Neural progenitor cell (in vitro differentiated cells): ENCODE measurements around the gene CYSTM1. TPM values are rescaled to one million over a fixed set of nuclear protein-coding genes. Genes with fewer than 3 reads are reported as not detected.

Experiments used
- DNase-seq: peaks from one replicate; pipeline ENCODE4 v3.0.0-alpha.2; 2016; ENCODE audit warnings: low spot score
- H2AFZ ChIP-seq: fragments of 200-600 bp; sonication (generic); replicated peaks from 2 replicates; pipeline ENCODE4 v1.6.1; 2016; ENCODE audit warnings: antibody characterized with exemption
- H3F3A ChIP-seq: fragments of 200-600 bp; sonication (generic); 2 replicates; pipeline ENCODE4 v1.6.1; 2016; ENCODE audit warnings: antibody characterized with exemption, low read depth
- H3K27ac ChIP-seq: fragments of 200-600 bp; sonication (generic); 2 replicates; pipeline ENCODE4 v1.5.1; 2016; ENCODE audit warnings: mild to moderate bottlenecking
- H3K27me3 ChIP-seq: fragments of 200-600 bp; sonication (generic); 2 replicates; pipeline ENCODE4 v1.6.1; 2016; ENCODE audit warnings: mild to moderate bottlenecking, moderate library complexity
- H3K36me3 ChIP-seq: fragments of 200-600 bp; sonication (generic); 2 replicates; pipeline ENCODE4 v1.5.1; 2016
- H3K4me1 ChIP-seq: fragments of 200-600 bp; sonication (generic); 2 replicates; pipeline ENCODE4 v1.6.1; 2016; ENCODE audit warnings: mixed run types
- H3K4me2 ChIP-seq: fragments of 200-600 bp; sonication (generic); 2 replicates; pipeline ENCODE4 v1.6.1; 2016
- H3K4me3 ChIP-seq: fragments of 200-600 bp; sonication (generic); 2 replicates; pipeline ENCODE4 v1.5.1; 2016
- H3K79me2 ChIP-seq: fragments of 200-600 bp; sonication (generic); 2 replicates; pipeline ENCODE4 v1.6.1; 2016; ENCODE audit warnings: low read depth
- H3K9ac ChIP-seq: fragments of 200-600 bp; sonication (generic); 2 replicates; pipeline ENCODE4 v1.6.1; 2016
- H3K9me3 ChIP-seq: fragments of 200-600 bp; sonication (generic); 2 replicates; pipeline ENCODE4 v1.5.1; 2016; ENCODE audit warnings: low read depth
- H4K20me1 ChIP-seq: fragments of 200-600 bp; sonication (generic); 2 replicates; pipeline ENCODE4 v1.6.1; 2016; ENCODE audit warnings: low read depth
- H3K27ac Mint-ChIP-seq: 3 replicates; pipeline ENCODE4 v1.8.0; 2021; ENCODE audit warnings: mixed read lengths
- H3K27me3 Mint-ChIP-seq: 2 replicates; pipeline ENCODE4 v1.8.0; 2022; ENCODE audit warnings: low read depth, mild to moderate bottlenecking, inconsistent platforms, moderate library complexity, mixed read lengths; ENCODE audit not compliant: insufficient read depth
- H3K36me3 Mint-ChIP-seq: 3 replicates; pipeline ENCODE4 v1.8.0; 2021; ENCODE audit warnings: mixed read lengths
- H3K4me1 Mint-ChIP-seq: 3 replicates; pipeline ENCODE4 v1.8.0; 2021; ENCODE audit warnings: mixed read lengths
- H3K4me3 Mint-ChIP-seq: 3 replicates; pipeline ENCODE4 v1.8.0; 2021; ENCODE audit warnings: mild to moderate bottlenecking, moderate library complexity, mixed read lengths
- H3K9me3 Mint-ChIP-seq: 3 replicates; pipeline ENCODE4 v1.8.0; 2020; ENCODE audit warnings: mixed read lengths
- EZH2 ChIP-seq: fragments of 200-600 bp; sonication (generic); IDR thresholded peaks from 2 replicates; pipeline ENCODE4 v1.6.1; 2017; ENCODE audit warnings: antibody characterized with exemption, mild to moderate bottlenecking, moderate library complexity
- EZH2phosphoT487 ChIP-seq: fragments of 200-600 bp; sonication (generic); IDR thresholded peaks from 2 replicates; pipeline ENCODE4 v1.6.1; 2017; ENCODE audit warnings: antibody characterized with exemption
- total RNA-seq: library from RNA; depleted of rRNA; stranded (reverse); fragments of >200 nt; gene quantifications from 2 replicates; pipeline ENCODE4 v1.2.3, GENCODE V29; 2015; ENCODE audit warnings: low replicate concordance
- TF ChIP-seq, protein P1 (sequence below): fragments of 200-600 bp; sonication (generic); IDR thresholded peaks from 2 replicates; pipeline ENCODE4 v1.5.1; 2017; ENCODE audit warnings: antibody characterized with exemption, mild to moderate bottlenecking

The CYSTM1 gene
- total RNA-seq, 1 donor from 2014 or later, result 8.9 TPM

DNA sequence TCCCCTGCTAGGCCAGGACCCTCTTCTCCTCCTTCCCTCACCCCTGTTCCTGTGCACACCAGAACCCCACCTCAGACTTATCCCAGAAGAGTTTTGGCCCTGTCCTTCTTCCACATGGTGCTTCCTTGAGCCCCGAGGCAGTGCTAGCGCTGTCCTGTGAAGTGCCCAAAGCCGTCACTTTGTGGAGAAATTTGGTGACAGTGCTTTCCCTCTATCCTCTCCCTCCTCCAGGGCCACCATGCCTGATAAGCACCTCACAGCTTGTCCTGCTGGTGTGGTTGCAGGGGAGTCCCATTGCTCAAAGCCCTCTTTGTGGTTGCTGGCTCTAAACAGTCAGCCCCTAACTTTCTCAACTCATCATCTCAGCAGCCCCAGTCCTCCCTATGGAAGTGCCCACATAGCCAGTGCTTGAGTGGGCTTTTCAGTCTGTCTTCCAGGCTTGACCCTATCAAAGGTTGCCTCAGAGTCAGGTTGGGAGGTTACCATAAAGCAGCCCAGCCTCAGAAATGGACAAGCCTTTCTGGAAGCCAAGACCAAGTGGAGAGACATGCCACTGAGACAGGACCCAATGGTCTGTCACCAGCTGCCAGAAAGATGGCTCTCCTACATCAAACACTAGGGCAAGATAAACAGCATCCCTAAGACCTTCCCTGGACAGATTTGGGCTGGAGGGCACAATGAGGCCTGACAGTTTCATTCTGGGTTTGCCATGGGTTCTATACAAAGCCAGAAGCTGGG is 31.3 kb upstream of the CYSTM1 start:
- H3K9ac ChIP-seq, result no peak overlapping the region
- H3K27ac ChIP-seq, result no peak overlapping the region
- DNase-seq, result no peak
- Mint-ChIP-seq H3K27me3 (peaks cover 54% of the 10 kb centered on the region), H3K4me1 (peaks cover 12% of the 10 kb centered on the region), H3K27ac (no peak overlapping the region), H3K9me3 (no peaks in the 10 kb centered on the region), H3K4me3 (peak overlapping the region; percentile 8), H3K36me3 (no peaks in the 10 kb centered on the region)
- no peaks in the 10 kb centered on the region for H3K36me3 ChIP-seq
- no peak overlapping the region for H3K4me2 ChIP-seq
- no peaks in the 10 kb centered on the region for H3K9me3 ChIP-seq
- peaks cover 6% of the 10 kb centered on the region for H3K4me1 ChIP-seq
- no peak overlapping the region for H2AFZ ChIP-seq
- no peak overlapping the region for H3K4me3 ChIP-seq
- no peaks in the 10 kb centered on the region for H3F3A ChIP-seq
- H4K20me1 ChIP-seq, result peaks cover 42% of the 10 kb centered on the region
- H3K27me3 ChIP-seq, result peaks cover 49% of the 10 kb centered on the region
- H3K79me2 ChIP-seq, result no peaks in the 10 kb centered on the region
- TF ChIP-seq, protein P1, sequence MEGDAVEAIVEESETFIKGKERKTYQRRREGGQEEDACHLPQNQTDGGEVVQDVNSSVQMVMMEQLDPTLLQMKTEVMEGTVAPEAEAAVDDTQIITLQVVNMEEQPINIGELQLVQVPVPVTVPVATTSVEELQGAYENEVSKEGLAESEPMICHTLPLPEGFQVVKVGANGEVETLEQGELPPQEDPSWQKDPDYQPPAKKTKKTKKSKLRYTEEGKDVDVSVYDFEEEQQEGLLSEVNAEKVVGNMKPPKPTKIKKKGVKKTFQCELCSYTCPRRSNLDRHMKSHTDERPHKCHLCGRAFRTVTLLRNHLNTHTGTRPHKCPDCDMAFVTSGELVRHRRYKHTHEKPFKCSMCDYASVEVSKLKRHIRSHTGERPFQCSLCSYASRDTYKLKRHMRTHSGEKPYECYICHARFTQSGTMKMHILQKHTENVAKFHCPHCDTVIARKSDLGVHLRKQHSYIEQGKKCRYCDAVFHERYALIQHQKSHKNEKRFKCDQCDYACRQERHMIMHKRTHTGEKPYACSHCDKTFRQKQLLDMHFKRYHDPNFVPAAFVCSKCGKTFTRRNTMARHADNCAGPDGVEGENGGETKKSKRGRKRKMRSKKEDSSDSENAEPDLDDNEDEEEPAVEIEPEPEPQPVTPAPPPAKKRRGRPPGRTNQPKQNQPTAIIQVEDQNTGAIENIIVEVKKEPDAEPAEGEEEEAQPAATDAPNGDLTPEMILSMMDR, result no peak
- TF ChIP-seq EZH2, result no peak
- no peak for TF ChIP-seq EZH2phosphoT487

DNA sequence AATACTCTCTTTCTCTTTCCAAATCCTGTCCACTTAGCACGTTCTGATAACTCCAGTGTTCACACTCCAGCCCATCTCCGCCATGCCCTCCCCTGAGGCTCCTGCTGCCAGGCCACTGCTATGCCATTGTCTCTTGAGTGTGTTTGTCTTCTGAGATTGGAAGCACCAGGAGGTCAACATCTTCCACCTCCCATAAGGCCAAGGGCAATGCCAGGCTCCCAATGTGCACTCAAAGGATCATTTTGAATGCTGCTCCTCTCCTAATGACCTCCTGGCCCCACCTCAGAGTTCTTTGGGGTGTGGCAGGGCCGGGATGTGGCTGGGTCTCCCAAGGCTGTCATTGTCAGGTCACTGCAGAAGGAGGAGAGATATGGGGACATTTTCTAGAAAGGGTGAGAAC is 29.7 kb upstream of the CYSTM1 start:
- Histone ChIP-seq H3K4me2 (no peak overlapping the region), H3K27ac (no peak overlapping the region), H3K9ac (no peak overlapping the region), H3K36me3 (no peaks in the 10 kb centered on the region), H3F3A (no peaks in the 10 kb centered on the region), H2AFZ (no peak overlapping the region), H3K9me3 (no peaks in the 10 kb centered on the region), H4K20me1 (peaks cover 42% of the 10 kb centered on the region), H3K4me3 (no peak overlapping the region), H3K79me2 (no peaks in the 10 kb centered on the region), H3K27me3 (peaks cover 49% of the 10 kb centered on the region), H3K4me1 (peaks cover 6% of the 10 kb centered on the region)
- H3K4me3 Mint-ChIP-seq, result peak overlapping the region; percentile 69
- no peak for DNase-seq
- peaks cover 54% of the 10 kb centered on the region for H3K27me3 Mint-ChIP-seq
- no peaks in the 10 kb centered on the region for H3K36me3 Mint-ChIP-seq
- no peak overlapping the region for H3K27ac Mint-ChIP-seq
- H3K4me1 Mint-ChIP-seq, result peaks cover 12% of the 10 kb centered on the region
- TF ChIP-seq, protein P1, result no peak
- TF ChIP-seq EZH2, result no peak
- no peak for TF ChIP-seq EZH2phosphoT487
- no peaks in the 10 kb centered on the region for H3K9me3 Mint-ChIP-seq

DNA sequence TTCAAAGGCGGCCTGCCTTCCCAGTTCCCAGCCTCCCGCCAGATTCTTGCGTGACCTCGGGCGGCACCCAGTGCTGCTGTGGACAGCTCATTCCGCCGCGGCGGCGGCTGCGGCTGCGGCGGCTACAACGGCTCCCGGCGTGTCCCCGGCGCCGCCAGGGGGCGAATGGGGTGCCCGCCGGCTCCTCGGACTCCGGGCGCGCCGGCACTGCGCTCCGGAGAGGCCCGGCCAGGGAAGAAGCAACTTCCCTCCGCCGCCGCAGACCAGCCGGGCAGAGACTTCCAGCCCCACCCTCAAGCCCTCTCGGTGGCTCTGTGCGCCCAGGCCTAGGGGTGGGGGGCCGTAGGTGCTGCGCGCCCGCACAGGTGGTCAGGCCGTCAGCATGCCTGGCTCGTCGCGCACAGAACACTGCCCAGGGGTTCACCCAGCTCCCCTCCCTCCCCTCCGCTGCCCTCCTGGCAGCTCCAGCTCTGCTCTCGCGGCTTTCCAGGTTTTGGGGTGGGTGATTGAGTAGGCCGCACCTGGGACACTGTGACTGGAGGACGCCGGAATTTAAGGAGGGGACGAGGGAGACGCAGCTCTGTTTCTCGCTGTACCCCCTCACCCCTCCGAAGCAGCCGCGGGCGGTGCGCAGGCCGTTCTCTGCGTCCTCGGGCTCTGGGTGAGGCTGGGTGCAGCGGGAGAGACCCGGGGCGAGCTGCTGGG is 29.0 kb upstream of the CYSTM1 start:
- peak overlapping the region; percentile 97 for H3K4me2 ChIP-seq

More for the DNA sequence above, 29.0 kb upstream of the CYSTM1 start:
- Histone ChIP-seq H3K4me3 (peak overlapping the region; percentile 62), H3K4me1 (peaks cover 6% of the 10 kb centered on the region), H4K20me1 (peaks cover 42% of the 10 kb centered on the region), H3K79me2 (no peaks in the 10 kb centered on the region), H3K36me3 (no peaks in the 10 kb centered on the region), H3K9me3 (no peaks in the 10 kb centered on the region), H3K27ac (no peak overlapping the region), H3F3A (no peaks in the 10 kb centered on the region), H3K27me3 (peaks cover 49% of the 10 kb centered on the region), H2AFZ (peak overlapping the region; percentile 87), H3K9ac (no peak overlapping the region)
- Mint-ChIP-seq H3K4me3 (peak overlapping the region; percentile 69), H3K9me3 (no peaks in the 10 kb centered on the region), H3K27me3 (peaks cover 52% of the 10 kb centered on the region), H3K4me1 (peaks cover 12% of the 10 kb centered on the region), H3K36me3 (no peaks in the 10 kb centered on the region), H3K27ac (no peak overlapping the region)
- TF ChIP-seq EZH2 (peak; percentile 94), EZH2phosphoT487 (peak; percentile 86)
- TF ChIP-seq, protein P1, result peak; percentile 77
- DNase-seq, result peak; percentile 91
